ENCODE measurements around the gene UCHL5.

UCHL5 gene

DNA sequence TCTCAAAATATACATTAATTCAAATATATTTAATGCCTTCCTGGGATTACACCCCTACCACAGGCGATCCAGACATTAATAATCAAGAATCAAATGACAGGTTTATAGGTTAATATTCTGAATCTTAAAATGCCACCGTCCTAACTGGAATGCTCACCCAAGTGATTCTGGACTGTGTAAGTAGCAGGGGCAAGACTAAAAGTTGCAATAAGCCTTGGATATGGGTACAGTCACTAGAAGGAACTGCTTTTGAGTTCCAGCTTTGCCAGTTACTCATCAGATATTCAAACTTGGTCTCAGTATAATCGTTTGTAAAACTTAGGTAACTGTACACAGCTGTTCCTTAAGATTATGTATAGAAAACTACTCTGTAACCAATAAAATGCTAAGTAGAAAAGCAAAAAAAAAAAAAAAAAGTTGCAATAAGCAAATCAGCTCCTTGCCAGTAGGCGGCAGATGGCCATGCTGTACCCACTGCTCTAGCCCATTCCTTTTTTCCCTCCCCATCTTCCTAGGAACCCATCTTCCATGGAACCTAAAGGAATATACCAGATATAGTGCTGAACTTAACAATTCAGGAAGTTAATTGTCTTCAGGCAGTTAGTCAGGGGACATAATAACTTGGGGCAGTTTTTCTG lies 10.7 kb upstream of the UCHL5 start (continued):
- TF ChIP-seq, protein P1, sequence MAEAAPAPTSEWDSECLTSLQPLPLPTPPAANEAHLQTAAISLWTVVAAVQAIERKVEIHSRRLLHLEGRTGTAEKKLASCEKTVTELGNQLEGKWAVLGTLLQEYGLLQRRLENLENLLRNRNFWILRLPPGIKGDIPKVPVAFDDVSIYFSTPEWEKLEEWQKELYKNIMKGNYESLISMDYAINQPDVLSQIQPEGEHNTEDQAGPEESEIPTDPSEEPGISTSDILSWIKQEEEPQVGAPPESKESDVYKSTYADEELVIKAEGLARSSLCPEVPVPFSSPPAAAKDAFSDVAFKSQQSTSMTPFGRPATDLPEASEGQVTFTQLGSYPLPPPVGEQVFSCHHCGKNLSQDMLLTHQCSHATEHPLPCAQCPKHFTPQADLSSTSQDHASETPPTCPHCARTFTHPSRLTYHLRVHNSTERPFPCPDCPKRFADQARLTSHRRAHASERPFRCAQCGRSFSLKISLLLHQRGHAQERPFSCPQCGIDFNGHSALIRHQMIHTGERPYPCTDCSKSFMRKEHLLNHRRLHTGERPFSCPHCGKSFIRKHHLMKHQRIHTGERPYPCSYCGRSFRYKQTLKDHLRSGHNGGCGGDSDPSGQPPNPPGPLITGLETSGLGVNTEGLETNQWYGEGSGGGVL (tag by site-specific recombination; IDR thresholded peaks at IDR 0.05) = no peak

DNA sequence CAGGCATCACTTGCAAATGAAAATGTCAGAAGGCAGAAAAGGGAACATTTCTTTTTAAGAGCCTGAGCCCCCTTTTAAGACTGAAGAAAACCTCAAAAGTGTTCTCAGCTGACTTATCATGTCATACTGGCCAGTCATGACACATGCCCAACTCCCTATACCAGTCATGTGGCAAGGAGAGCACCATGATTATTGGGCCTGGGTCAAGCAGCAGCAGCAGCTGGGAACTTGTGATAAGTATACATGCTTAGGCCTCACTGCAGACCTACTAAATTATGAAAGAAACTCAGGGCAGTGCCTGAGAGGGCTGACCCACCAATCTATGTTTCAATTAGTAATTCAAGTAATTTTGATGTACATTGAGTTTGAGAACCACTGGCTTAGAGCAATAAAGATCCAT lies 8.9 kb upstream of the UCHL5 start:
- TF ChIP-seq ZNF16 (tag by site-specific recombination; IDR thresholded peaks at IDR 0.05; ENCODE audit: low read depth) (no peak), ZIC2 (tag by site-specific recombination; IDR thresholded peaks at IDR 0.05) (no peak), ZNF610 (tag by site-specific recombination; IDR thresholded peaks at IDR 0.05; ENCODE audit: borderline replicate concordance) (no peak), ZNF239 (tag by site-specific recombination; IDR thresholded peaks at IDR 0.05) (no peak), ZNF202 (tag by site-specific recombination; IDR thresholded peaks at IDR 0.05; ENCODE audit: borderline replicate concordance) (no peak), ZNF707 (tag by site-specific recombination; IDR thresholded peaks at IDR 0.05) (no peak), ZNF157 (tag by site-specific recombination; IDR thresholded peaks at IDR 0.05) (no peak), GLIS2 (tag by site-specific recombination; IDR thresholded peaks at IDR 0.05) (no peak), ZNF121 (tag by site-specific recombination; IDR thresholded peaks at IDR 0.05) (no peak), ZNF350 (tag by site-specific recombination; IDR thresholded peaks at IDR 0.05) (no peak), ZNF211 (tag by site-specific recombination; IDR thresholded peaks at IDR 0.05; ENCODE audit: low read depth) (no peak), OVOL3 (tag by site-specific recombination; IDR thresholded peaks at IDR 0.05) (no peak), ZNF747 (tag by site-specific recombination; IDR thresholded peaks at IDR 0.05) (no peak), ZFP37 (tag by site-specific recombination; IDR thresholded peaks at IDR 0.05) (no peak)
- TF ChIP-seq, protein P2, sequence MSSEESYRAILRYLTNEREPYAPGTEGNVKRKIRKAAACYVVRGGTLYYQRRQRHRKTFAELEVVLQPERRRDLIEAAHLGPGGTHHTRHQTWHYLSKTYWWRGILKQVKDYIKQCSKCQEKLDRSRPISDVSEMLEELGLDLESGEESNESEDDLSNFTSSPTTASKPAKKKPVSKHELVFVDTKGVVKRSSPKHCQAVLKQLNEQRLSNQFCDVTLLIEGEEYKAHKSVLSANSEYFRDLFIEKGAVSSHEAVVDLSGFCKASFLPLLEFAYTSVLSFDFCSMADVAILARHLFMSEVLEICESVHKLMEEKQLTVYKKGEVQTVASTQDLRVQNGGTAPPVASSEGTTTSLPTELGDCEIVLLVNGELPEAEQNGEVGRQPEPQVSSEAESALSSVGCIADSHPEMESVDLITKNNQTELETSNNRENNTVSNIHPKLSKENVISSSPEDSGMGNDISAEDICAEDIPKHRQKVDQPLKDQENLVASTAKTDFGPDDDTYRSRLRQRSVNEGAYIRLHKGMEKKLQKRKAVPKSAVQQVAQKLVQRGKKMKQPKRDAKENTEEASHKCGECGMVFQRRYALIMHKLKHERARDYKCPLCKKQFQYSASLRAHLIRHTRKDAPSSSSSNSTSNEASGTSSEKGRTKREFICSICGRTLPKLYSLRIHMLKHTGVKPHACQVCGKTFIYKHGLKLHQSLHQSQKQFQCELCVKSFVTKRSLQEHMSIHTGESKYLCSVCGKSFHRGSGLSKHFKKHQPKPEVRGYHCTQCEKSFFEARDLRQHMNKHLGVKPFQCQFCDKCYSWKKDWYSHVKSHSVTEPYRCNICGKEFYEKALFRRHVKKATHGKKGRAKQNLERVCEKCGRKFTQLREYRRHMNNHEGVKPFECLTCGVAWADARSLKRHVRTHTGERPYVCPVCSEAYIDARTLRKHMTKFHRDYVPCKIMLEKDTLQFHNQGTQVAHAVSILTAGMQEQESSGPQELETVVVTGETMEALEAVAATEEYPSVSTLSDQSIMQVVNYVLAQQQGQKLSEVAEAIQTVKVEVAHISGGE (tag by site-specific recombination; conservative IDR thresholded peaks at IDR 0.05; ENCODE audit: low read depth) = no peak
- TF ChIP-seq, protein P1 (tag by site-specific recombination; IDR thresholded peaks at IDR 0.05) = no peak
- TF ChIP-seq, protein P3, sequence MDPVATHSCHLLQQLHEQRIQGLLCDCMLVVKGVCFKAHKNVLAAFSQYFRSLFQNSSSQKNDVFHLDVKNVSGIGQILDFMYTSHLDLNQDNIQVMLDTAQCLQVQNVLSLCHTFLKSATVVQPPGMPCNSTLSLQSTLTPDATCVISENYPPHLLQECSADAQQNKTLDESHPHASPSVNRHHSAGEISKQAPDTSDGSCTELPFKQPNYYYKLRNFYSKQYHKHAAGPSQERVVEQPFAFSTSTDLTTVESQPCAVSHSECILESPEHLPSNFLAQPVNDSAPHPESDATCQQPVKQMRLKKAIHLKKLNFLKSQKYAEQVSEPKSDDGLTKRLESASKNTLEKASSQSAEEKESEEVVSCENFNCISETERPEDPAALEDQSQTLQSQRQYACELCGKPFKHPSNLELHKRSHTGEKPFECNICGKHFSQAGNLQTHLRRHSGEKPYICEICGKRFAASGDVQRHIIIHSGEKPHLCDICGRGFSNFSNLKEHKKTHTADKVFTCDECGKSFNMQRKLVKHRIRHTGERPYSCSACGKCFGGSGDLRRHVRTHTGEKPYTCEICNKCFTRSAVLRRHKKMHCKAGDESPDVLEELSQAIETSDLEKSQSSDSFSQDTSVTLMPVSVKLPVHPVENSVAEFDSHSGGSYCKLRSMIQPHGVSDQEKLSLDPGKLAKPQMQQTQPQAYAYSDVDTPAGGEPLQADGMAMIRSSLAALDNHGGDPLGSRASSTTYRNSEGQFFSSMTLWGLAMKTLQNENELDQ (tag by site-specific recombination; IDR thresholded peaks at IDR 0.05; ENCODE audit: low read depth) = no peak
- TF ChIP-seq, protein P4, sequence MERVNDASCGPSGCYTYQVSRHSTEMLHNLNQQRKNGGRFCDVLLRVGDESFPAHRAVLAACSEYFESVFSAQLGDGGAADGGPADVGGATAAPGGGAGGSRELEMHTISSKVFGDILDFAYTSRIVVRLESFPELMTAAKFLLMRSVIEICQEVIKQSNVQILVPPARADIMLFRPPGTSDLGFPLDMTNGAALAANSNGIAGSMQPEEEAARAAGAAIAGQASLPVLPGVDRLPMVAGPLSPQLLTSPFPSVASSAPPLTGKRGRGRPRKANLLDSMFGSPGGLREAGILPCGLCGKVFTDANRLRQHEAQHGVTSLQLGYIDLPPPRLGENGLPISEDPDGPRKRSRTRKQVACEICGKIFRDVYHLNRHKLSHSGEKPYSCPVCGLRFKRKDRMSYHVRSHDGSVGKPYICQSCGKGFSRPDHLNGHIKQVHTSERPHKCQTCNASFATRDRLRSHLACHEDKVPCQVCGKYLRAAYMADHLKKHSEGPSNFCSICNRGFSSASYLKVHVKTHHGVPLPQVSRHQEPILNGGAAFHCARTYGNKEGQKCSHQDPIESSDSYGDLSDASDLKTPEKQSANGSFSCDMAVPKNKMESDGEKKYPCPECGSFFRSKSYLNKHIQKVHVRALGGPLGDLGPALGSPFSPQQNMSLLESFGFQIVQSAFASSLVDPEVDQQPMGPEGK (tag by site-specific recombination; IDR thresholded peaks at IDR 0.05) = no peak
- Histone ChIP-seq H3K4me3 (ENCODE audit: low read depth, low read length) (no peak overlapping the region), H3K36me3 (ENCODE audit: control insufficient read depth in 2 of 2, insufficient read depth in 1 of 2, low read length in 2 of 2) (peaks cover 0 to 12% of the 10 kb centered on the region in 2 experiments; a peak in 1 of 3 replicates), H3K9me3 (ENCODE audit: control insufficient read depth, insufficient read depth, low read depth, low read length) (no peaks in the 10 kb centered on the region), H3K4me1 (ENCODE audit: control insufficient read depth, insufficient read depth, low read length) (peaks cover 9% of the 10 kb centered on the region), H3K27ac (ENCODE audit: extremely low read depth, low read depth, low read length) (no peak overlapping the region)
- ChIA-PET POLR2A (no interaction called here), CTCF (interaction anchor here (0.7 kb wide), 1 partner anchor 53 kb away, joined by 3 read pairs; no protein-coding TSS in a partner anchor)
